ENCODE measurements around the gene LYPD3.

Gene LYPD3

GRCh38 chr19:43483281-43483680, 17.9 kb upstream of the LYPD3 start:
- no peak for TF ChIP-seq CTCF (conservative IDR thresholded peaks at IDR 0.05)
- no peak for TF ChIP-seq ZFX (IDR thresholded peaks at IDR 0.05)
- H3K27ac ChIP-seq, result no peak overlapping the region

- TF ChIP-seq CTCF (conservative IDR thresholded peaks at IDR 0.05), result no peak
- TF ChIP-seq ZFX (IDR thresholded peaks at IDR 0.05), result no peak
- no peak overlapping the region for H3K27ac ChIP-seq
Observed at GRCh38 chr19:43482193-43482592, 16.8 kb upstream of the LYPD3 start.

GRCh38 chr19:43481701-43482100, 16.3 kb upstream of the LYPD3 start:
- H3K27ac ChIP-seq, result no peak overlapping the region
- no peak for TF ChIP-seq CTCF (conservative IDR thresholded peaks at IDR 0.05)
- TF ChIP-seq ZFX (IDR thresholded peaks at IDR 0.05), result no peak

DNA sequence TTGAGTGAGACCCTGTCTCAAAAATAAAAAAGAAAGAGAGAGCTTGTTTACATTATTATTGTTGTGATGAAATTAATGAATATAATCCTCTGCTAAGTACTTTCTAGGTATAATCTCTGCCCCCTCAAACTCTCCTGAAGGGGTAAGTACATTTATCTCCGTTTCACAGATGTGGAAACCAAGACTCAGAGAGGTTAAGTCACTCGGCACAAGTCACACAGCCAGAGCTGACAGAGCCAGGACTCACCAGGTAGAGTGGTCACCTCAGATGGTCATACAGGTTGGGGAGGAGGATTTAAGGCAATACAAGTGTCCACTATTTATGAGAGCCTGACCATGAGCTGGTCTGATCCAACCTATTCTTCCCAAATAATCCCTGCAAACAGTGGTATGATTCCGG, 15.2 kb upstream of the LYPD3 start:
- no peak overlapping the region for H3K27ac ChIP-seq
- no peak for TF ChIP-seq ZFX (IDR thresholded peaks at IDR 0.05)

DNA sequence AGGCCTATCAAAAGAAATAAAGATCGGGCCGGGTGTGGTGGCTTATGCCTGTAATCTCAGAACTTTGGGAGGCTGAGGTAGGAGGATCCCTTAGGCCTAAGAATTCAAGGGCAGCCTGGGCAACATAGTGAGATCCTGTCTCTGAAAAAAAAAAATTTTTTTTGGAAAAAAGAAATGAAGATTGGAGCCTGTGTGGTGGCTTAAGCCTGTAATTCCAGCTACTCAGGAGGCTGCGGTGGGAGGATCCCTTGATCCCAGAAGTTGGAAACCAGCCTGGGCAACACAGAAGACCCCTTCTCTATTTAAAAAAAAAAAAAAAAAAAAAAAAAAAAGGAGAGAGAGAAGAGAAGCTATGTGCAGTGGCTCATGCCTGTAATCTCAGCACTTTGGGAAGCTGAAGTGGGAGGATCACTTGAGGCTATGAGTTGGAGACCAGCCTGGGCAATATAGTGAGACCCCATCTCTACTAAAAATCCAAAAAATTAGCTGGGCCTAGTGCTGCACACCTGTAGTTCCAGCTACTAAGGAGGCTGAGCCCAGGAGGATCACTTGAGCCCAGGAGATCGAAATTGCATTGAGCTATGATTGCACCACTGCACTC, 14.7 kb upstream of the LYPD3 start:
- TF ChIP-seq CTCF (conservative IDR thresholded peaks at IDR 0.05), result no peak
- no peak for TF ChIP-seq ZFX (IDR thresholded peaks at IDR 0.05)
- H3K27ac ChIP-seq, result no peak overlapping the region

DNA sequence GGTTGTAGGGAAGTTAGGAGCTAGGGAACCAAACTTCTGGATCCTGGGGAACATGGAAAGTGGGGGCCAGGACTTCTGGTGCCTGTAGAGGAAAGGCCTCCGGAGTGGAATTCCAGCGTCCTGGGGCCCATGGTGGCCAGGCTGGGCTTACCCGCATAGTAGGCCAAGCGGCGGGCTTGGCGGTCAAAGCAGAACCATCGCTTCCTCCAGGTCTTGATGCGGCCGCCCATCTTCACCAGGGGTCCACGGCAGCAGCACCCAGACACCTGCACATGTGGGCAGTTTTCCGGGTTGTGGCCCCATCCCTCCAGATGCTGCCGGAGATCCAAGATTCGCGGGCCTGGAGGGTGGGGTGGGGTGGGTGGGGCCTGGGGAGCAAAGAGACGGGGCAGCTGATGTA, 13.8 kb upstream of the LYPD3 start:
- TF ChIP-seq ZFX (IDR thresholded peaks at IDR 0.05), result no peak
- TF ChIP-seq CTCF (conservative IDR thresholded peaks at IDR 0.05), result no peak
- H3K27ac ChIP-seq, result no peak overlapping the region

DNA sequence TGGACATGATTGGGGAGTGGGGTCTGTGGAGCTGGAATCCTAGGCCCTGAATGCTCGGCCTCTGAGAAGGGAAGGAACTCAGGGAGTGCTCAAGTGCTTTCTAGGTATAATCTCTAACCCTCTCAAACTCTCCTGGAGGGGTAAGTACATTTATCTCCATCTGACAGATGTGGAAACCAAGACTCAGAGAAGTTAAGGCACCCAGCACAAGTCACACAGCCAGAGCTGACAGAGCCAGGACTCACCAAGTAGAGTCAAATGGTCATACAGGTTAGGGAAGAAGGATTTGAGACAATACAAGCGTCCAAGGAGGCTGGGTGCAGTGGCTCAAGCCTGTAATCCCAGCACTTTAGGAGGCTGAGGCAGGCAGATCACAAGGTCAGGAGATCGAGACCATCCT, 12.9 kb upstream of the LYPD3 start:
- no peak overlapping the region for H3K27ac ChIP-seq
- TF ChIP-seq CTCF (conservative IDR thresholded peaks at IDR 0.05) (no peak), ZFX (IDR thresholded peaks at IDR 0.05) (no peak)

- no peak overlapping the region for H3K27ac ChIP-seq
- no peak for TF ChIP-seq ZFX (IDR thresholded peaks at IDR 0.05)
- no peak for TF ChIP-seq CTCF (conservative IDR thresholded peaks at IDR 0.05)
Observed at GRCh38 chr19:43476606-43477005, 11.2 kb upstream of the LYPD3 start.

Data from C4-2B (cell line).